ENCODE results near the gene MDM4. TPM values are rescaled to one million over a fixed set of nuclear protein-coding genes. Genes with fewer than 3 reads are reported as not detected.
A peak's percentile ranks its signal among the peaks of the same experiment; 100 is the strongest.

The MDM4 gene
- total RNA-seq, 1 donor from 2014 or later, result 58.7 TPM

GRCh38 chr1:204577794-204578478, 61.7 kb downstream of the MDM4 start:
- DNase-seq (ENCODE audit: low spot score), result no peak

GRCh38 chr1:204578867-204579664, 62.9 kb downstream of the MDM4 start:
- peak; percentile 28 for DNase-seq (ENCODE audit: low spot score)

- DNase-seq (ENCODE audit: low spot score), result no peak
These were observed 63.5 kb downstream of the MDM4 start for GRCh38 chr1:204579681-204580080.

GRCh38 chr1:204580862-204581261, 64.7 kb downstream of the MDM4 start:
- DNase-seq (ENCODE audit: low spot score), result no peak

GRCh38 chr1:204581759-204582158, 65.6 kb downstream of the MDM4 start:
- DNase-seq (ENCODE audit: low spot score), result no peak

GRCh38 chr1:204583909-204584632, 67.9 kb downstream of the MDM4 start:
- no peak for DNase-seq (ENCODE audit: low spot score)

- DNase-seq (ENCODE audit: low spot score), result no peak
These were observed 68.6 kb downstream of the MDM4 start for GRCh38 chr1:204584699-204585372.

GRCh38 chr1:204587621-204588020, 71.4 kb downstream of the MDM4 start:
- no peak for DNase-seq (ENCODE audit: low spot score)

- DNase-seq (ENCODE audit: low spot score), result no peak
These were observed 72.6 kb downstream of the MDM4 start for GRCh38 chr1:204588826-204589225.

- DNase-seq (ENCODE audit: low spot score), result no peak
These were observed 73.3 kb downstream of the MDM4 start for GRCh38 chr1:204589409-204590038.

- DNase-seq (ENCODE audit: low spot score), result no peak
These were observed 75.4 kb downstream of the MDM4 start for GRCh38 chr1:204591473-204592090.

GRCh38 chr1:204592246-204592948, 76.2 kb downstream of the MDM4 start:
- peak; percentile 30 for DNase-seq (ENCODE audit: low spot score)

- DNase-seq (ENCODE audit: low spot score), result no peak
These were observed 82.2 kb downstream of the MDM4 start for GRCh38 chr1:204598319-204598969.

GRCh38 chr1:204599098-204599497, 82.9 kb downstream of the MDM4 start:
- no peak for DNase-seq (ENCODE audit: low spot score)

GRCh38 chr1:204599596-204599995, 83.4 kb downstream of the MDM4 start:
- no peak for DNase-seq (ENCODE audit: low spot score)

- no peak for DNase-seq (ENCODE audit: low spot score)
These were observed 84.0 kb downstream of the MDM4 start for GRCh38 chr1:204600203-204600602.

GRCh38 chr1:204600968-204601367, 84.8 kb downstream of the MDM4 start:
- DNase-seq (ENCODE audit: low spot score), result no peak

- DNase-seq (ENCODE audit: low spot score), result no peak
These were observed 85.9 kb downstream of the MDM4 start for GRCh38 chr1:204602111-204602579.

- no peak for DNase-seq (ENCODE audit: low spot score)
These were observed 86.8 kb downstream of the MDM4 start for GRCh38 chr1:204602871-204603542.

Data from umbilical cord (tissue), 2 donors.